SU-DHL-6 (cell line): ENCODE results near the gene DPP3.

Experiments used
- CTCF ChIP-seq: fragments of 200-600 bp; sonication (generic); IDR thresholded peaks from one replicate; pipeline ENCODE4 v1.5.1; 2017; ENCODE audit warnings: antibody characterized with exemption, mild to moderate bottlenecking, low read length, moderate library complexity; ENCODE audit not compliant: insufficient read depth, poor library complexity, severe bottlenecking
- EZH2phosphoT487 ChIP-seq: fragments of 200-600 bp; sonication (generic), shearing (Covaris generic); conservative IDR thresholded peaks from 2 replicates; pipeline ENCODE4 v1.6.1; 2018; ENCODE audit warnings: mild to moderate bottlenecking, antibody characterized with exemption, low read length, moderate library complexity, mixed read lengths

- no peak for TF ChIP-seq CTCF
- TF ChIP-seq EZH2phosphoT487: no peak
These were observed 75.9 kb downstream of the DPP3 start for GRCh38 chr11:66556086-66556485.
